ENCODE results near the gene SETSIP.
"Not testable (repeated sequence)": the region's sequence is repeated elsewhere in the genome, so short reads cannot be mapped to it uniquely, and the experiment has no call there.

The SETSIP gene

GRCh38 chr1:92075311-92075710, at the start of gene SETSIP:
Gene SETSIP (minus strand): TSS chr1:92075411. CDS start chr1:92075411, 0 bp downstream.
- DNase-seq = no peak

GRCh38 chr1:92123868-92124267, 48.7 kb upstream of the SETSIP start:
- DNase-seq = no peak

GRCh38 chr1:92118826-92119225, 43.6 kb upstream of the SETSIP start:
- no peak for DNase-seq

- no peak for DNase-seq
Observed at GRCh38 chr1:92117526-92117925, 42.3 kb upstream of the SETSIP start.

- no peak for DNase-seq
Observed at GRCh38 chr1:92108631-92109030, 33.4 kb upstream of the SETSIP start.

- no peak for DNase-seq
Observed at GRCh38 chr1:92105546-92106081, 30.4 kb upstream of the SETSIP start.

- no peak for DNase-seq
Observed at GRCh38 chr1:92096317-92096716, 21.1 kb upstream of the SETSIP start.

GRCh38 chr1:92095874-92096273, 20.7 kb upstream of the SETSIP start:
- DNase-seq = no peak

GRCh38 chr1:92094595-92094994, 19.4 kb upstream of the SETSIP start:
- no peak for DNase-seq

GRCh38 chr1:92094090-92094489, 18.9 kb upstream of the SETSIP start:
- no peak for DNase-seq

GRCh38 chr1:92091625-92092024, 16.4 kb upstream of the SETSIP start:
- no peak for DNase-seq

GRCh38 chr1:92087542-92087941, 12.3 kb upstream of the SETSIP start:
- DNase-seq = no peak

- DNase-seq = no peak
Observed at GRCh38 chr1:92085727-92086126, 10.5 kb upstream of the SETSIP start.

GRCh38 chr1:92084651-92085050, 9.4 kb upstream of the SETSIP start:
- DNase-seq = no peak

- DNase-seq = no peak
Observed at GRCh38 chr1:92081031-92081430, 5.8 kb upstream of the SETSIP start.

GRCh38 chr1:92080128-92080985, 5.1 kb upstream of the SETSIP start, which contains the start of gene BTBD8:
Gene BTBD8 (plus strand): TSS chr1:92080345. CDS start chr1:92080572, 227 bp downstream.
- peak; percentile 38 to 81 (median 57) for DNase-seq

GRCh38 chr1:92079441-92079840, 4.2 kb upstream of the SETSIP start:
- no peak for DNase-seq

GRCh38 chr1:92078077-92078476, 2.9 kb upstream of the SETSIP start:
- not testable (repeated sequence) for DNase-seq

GRCh38 chr1:92076363-92076762, 1.2 kb upstream of the SETSIP start:
- DNase-seq = no peak

- DNase-seq = not testable (repeated sequence)
Observed at GRCh38 chr1:92074446-92074845, 765 bp downstream of the SETSIP start.

- no peak for DNase-seq
Observed at GRCh38 chr1:92070892-92071291, 4.3 kb downstream of the SETSIP start.

GRCh38 chr1:92066321-92066720, 8.9 kb downstream of the SETSIP start:
- no peak for DNase-seq

- DNase-seq = no peak
Observed at GRCh38 chr1:92065042-92065441, 10.2 kb downstream of the SETSIP start.

GRCh38 chr1:92051948-92052347, 23.3 kb downstream of the SETSIP start:
- DNase-seq = no peak

Data from activated naive CD4-positive, alpha-beta T cell (primary cell).